SK-N-DZ (cell line): ENCODE measurements around the gene ARIH1.

Source experiments
- DNase-seq: peaks from one replicate; pipeline ENCODE4 v3.0.0-alpha.2; 2015; ENCODE audit warnings: low spot score

Gene ARIH1

GRCh38 chr15:72536506-72536905 lies 62.4 kb downstream of the ARIH1 start:
- no peak for DNase-seq

- DNase-seq: no peak
Measured at GRCh38 chr15:72538931-72539330, 64.8 kb downstream of the ARIH1 start.

GRCh38 chr15:72540606-72541237 lies 66.6 kb downstream of the ARIH1 start:
- no peak for DNase-seq

DNA sequence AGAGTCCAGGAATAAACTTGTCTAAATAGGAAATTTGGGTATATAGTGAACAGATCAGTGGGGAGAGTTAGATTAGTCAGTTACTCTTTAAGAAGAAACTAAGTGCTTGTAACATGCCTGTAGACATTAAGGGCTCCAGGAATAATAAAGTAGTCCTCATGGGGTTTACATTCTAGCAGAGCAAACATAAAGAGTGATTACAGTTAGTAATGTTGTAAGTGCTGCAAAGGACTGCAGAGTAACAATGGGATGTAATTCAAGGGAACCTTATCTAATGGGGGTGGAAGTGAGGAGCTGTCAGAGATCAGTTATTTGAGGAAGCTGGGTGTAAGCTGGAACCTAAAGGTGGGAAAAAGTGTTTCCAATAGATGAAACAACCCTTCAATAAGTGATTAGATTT lies 67.5 kb downstream of the ARIH1 start:
- DNase-seq: no peak

DNA sequence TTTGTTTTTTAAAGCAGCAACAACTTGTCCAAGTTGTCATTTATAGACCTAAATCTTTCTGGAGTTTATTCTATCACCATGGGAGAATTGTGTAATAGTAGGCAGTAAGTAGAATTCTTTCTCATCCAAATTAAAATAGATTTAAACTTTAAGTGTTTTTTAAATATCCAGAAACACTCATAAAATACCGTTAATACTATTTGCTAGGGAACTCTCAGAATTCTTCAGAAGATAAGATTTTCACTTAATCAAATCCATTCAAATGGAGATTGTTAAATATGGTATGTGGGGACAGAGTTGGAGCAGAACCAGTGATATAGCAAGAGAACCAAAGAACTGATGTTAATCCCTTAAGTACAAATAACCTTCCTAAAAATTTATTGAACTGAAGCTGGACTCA lies 71.0 kb downstream of the ARIH1 start:
- no peak for DNase-seq

- DNase-seq: no peak
Measured at GRCh38 chr15:72554471-72555425, 80.6 kb downstream of the ARIH1 start.

- no peak for DNase-seq
Measured at GRCh38 chr15:72559781-72560180, 85.7 kb downstream of the ARIH1 start.

DNA sequence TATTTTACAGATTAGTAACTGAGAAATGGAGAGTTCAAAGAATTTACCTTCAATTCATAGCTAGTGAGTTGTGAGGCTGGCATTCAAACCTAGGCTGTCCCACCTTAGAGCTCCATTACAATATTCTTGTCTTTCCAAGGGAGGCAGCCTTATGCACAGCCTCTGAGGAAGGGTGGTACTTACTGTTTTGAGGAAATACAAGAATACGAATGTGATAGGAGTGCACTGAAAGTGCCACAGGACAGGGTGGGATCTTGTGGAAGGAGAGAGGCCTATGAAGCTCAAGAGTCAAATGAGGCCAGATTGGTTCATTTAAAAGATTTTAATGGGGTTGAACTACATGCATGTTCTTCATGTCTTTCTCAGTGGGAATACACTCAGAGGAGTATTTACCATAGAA lies 86.3 kb downstream of the ARIH1 start:
- DNase-seq: no peak

DNA sequence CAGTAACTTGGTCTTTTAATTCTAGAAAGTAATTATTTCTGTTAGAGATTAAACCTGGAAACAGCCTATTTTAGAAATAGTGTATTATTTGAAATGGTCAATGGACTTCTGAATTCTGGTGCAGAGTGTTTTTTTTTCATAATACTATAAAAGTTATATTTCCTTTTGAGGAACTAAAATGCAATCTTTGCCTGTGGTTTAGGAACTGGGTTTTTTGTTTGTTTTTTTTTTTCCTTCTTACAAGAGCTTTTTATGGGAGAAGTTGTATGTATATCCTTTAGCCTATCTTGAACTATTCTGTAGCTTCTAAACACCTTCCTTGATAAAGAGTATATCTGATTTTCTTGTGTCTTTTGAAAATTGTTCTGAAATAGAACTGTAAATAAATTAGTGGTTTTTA lies 88.3 kb downstream of the ARIH1 start:
- no peak for DNase-seq

DNA sequence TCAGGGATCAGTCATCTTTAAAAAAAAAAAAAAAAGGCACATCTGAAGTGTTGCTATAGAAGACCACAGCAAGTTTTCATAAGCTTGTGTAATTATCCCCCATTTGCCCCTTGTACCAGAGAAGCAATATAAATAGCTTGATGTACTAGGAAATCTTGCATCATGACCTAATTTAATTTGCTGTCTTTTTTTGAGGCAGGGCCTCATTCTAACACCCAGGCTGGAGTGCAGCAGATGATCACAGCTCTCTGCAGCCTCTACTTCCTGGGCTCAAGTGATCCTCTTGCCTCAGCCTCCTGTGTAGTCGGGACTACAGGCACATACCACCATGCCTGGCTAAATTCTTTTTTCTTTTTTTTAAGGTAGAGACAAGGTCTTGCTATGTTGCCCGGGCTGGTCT lies 88.7 kb downstream of the ARIH1 start:
- DNase-seq: no peak

DNA sequence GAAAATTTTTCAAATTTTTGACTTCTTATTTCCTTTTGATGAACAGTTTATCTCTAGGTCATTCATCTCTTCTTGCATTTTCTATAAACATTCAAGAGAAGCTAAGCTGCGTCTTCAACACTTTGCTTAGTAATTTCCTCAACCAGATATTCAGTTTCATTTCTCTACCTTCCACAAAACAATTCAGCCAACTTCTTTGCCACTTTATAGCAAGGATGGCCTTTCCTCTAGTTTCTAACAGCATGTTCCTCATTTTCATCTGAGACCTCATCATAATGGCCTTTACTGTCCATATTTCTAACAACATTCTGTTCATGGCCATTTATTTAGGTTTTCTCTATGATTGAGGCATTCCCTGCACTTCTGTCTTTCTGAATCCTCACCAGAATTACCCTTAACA lies 90.0 kb downstream of the ARIH1 start:
- no peak for DNase-seq

- no peak for DNase-seq
Measured at GRCh38 chr15:72566973-72567372, 92.8 kb downstream of the ARIH1 start.

GRCh38 chr15:72570059-72570458 lies 95.9 kb downstream of the ARIH1 start:
- DNase-seq: no peak

DNA sequence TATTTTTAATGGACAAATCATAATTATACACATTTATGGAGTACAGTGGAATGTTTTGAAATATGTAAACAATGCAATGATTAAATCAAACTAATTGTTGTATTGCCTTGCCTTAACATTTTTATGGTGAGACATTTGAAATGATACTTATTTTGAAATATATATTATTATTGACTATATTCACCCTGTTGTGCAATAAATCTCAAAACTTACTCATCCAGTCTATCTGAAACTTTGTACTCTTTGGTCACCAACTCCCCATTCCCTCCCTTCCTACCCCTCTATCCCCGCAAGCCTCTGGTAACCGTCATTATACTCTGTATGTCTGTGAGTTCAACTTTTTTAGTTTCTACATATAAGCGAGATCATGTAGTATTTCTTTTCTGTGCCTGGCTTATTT lies 105.7 kb downstream of the ARIH1 start:
- no peak for DNase-seq

GRCh38 chr15:72584006-72584405 lies 109.9 kb downstream of the ARIH1 start:
- DNase-seq: no peak

DNA sequence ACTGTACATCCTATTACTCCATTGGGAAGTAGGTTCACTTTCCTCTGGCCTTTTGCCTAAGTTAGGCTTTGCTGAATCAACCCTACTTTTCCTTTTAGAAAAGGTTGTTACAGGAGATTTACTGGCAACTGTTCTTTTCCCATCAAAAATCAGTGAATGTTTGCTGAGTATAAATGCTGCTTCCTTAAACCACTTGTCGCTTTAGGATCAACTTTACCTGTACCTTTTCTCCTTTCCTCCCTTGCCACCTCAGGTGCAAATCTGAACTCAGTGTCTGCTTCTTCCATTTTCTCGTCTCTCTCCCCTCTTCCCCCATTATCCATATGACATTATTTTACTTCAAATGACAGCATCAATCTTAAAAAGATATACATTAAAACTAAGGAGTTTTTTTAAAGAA lies 110.9 kb downstream of the ARIH1 start:
- no peak for DNase-seq

DNA sequence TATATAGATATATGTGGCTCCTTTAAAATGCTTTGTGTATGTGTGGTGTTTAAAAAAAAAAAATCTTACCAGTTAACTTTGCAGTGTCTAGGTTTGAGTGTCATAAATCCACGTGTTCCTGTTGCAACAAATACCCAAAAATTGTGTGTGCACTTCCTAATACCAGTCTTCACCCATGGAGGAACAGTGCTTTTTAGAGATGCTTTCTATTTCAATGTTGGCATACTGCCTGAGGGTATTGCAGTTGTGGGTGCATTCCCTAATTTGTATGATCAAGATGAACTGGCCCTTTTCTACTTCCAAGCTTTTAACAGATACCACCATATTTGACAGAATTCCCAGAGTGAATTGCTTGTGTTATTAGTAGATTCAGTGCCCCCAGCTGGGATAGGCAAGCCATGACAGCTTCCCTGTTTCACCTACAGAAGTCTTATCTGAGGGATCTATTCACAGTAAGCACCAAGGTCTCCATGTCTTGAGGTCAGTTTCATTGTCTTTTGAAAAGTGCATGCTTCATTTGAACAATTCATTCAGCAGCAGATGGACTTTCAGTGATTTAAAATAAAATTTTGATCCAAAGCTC lies 111.4 kb downstream of the ARIH1 start:
- DNase-seq: no peak

GRCh38 chr15:72588096-72588495 lies 114.0 kb downstream of the ARIH1 start:
- no peak for DNase-seq

DNA sequence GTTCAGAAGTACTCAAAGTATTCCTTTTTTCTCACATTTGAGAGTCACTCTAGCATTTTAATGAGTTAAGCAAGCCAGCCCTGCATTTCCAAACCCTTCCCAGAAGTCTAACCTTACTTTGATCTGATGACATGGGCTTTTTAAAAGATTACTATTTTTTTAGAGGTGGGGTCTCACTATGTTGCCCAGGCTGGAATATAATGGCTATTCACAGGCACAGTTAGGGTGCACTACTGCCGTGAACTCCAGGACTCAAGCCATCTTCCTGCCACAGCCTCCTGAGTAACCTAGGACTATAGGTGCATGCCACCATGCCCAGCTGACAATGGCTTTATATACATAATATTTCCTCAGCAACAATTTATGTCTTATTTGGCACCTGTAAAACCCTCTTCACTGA lies 116.3 kb downstream of the ARIH1 start:
- DNase-seq: no peak

DNA sequence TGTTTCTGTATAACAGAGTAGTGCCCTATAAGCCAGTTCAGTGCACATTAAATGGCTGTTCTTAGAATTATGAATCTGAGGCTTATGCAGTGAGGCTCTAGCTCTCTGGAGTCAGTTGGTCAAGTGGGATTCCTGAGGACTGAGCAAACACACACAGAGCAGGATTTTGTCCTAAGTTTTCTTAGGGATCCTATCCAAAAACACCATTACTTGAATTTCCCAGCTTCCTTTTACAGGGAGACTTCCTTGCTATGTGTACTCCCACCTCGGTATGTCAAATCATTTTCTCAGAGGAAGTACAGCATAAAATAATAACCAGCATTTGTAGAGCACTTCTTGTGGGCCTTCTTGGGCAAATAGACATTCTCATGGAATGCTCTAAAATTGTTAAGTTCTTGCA lies 117.2 kb downstream of the ARIH1 start:
- no peak for DNase-seq

DNA sequence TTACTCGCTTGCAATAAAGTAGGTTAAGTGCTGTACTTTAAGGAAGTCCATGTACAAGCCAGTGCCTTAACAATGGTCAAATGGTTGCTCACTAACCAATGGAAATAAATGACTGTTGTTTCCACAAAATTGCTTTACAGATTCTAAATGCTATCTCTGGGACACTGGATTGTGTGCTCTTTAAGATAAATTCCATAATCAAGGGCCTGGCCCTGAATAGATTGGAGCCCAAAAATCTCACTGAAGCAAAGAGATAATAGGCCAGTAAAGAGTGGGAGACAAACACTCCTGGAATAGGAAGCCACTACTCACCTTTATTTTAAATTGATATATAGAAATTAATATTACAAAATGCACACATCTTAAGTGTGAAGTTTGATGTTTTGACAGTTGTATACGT lies 118.0 kb downstream of the ARIH1 start:
- DNase-seq: no peak

DNA sequence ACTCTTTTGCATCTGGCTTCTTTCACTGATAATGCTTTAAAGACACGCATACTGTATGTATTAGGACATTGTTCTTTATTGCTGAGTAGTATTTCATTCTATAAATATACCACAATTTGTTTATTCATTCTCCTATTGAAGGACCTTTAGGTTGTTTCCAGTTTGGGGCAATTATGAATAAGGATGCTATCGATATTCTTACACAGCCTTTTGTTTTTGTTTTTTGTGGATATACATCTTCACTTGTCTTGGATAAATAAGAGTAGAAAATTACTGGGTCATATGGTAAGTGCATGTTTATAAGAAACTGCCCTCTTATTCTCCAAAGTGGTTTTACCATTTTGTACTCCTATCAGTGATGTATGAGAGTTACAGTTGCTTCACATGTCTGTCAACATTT lies 118.5 kb downstream of the ARIH1 start:
- no peak for DNase-seq

GRCh38 chr15:72593838-72594237 lies 119.7 kb downstream of the ARIH1 start:
- no peak for DNase-seq
